Neutrophil (primary cell): ENCODE results near the gene JAM3.

ENCODE experiments used
- H3K27ac ChIP-seq: fragments of 200-600 bp; sonication (generic); 2 replicates; pipeline ENCODE4 v1.5.1; 2016; ENCODE audit warnings: mild to moderate bottlenecking, moderate library complexity
- H3K27me3 ChIP-seq: fragments of 200-600 bp; sonication (generic); 2 replicates; pipeline ENCODE4 v1.6.0; 2016; ENCODE audit warnings: mild to moderate bottlenecking
- H3K36me3 ChIP-seq: fragments of 200-600 bp; sonication (generic); 2 replicates; pipeline ENCODE4 v1.5.1; 2017
- H3K4me1 ChIP-seq, 2 experiments: fragments of 200-600 bp in 1 of 2; sonication (generic) in 1 of 2; 1 replicate in 1 of 2; 2 replicates in 1 of 2; pipeline versions ENCODE4 v1.5.1 to v1.6.1; 2013 to 2016; ENCODE audit warnings: low read depth in 1 of 2, low read length in 1 of 2, mild to moderate bottlenecking in 1 of 2, moderate library complexity in 1 of 2; ENCODE audit not compliant: control insufficient read depth in 1 of 2, insufficient read depth in 1 of 2
- H3K4me3 ChIP-seq, 2 experiments: fragments of 200-600 bp in 1 of 2; sonication (generic) in 1 of 2; 1 replicate in 1 of 2; 2 replicates in 1 of 2; pipeline ENCODE4 v1.5.1; 2013 to 2016; ENCODE audit warnings: low read depth in 1 of 2, low read length in 1 of 2, mild to moderate bottlenecking in 1 of 2, moderate library complexity in 1 of 2
- H3K9me3 ChIP-seq: fragments of 200-600 bp; sonication (generic); 2 replicates; pipeline ENCODE4 v1.5.1; 2016
- TF ChIP-seq, protein P1 (sequence below): fragments of 200-600 bp; sonication (generic); IDR thresholded peaks from 2 replicates; pipeline ENCODE4 v1.5.1; 2016; ENCODE audit warnings: antibody characterized with exemption

Gene JAM3

DNA sequence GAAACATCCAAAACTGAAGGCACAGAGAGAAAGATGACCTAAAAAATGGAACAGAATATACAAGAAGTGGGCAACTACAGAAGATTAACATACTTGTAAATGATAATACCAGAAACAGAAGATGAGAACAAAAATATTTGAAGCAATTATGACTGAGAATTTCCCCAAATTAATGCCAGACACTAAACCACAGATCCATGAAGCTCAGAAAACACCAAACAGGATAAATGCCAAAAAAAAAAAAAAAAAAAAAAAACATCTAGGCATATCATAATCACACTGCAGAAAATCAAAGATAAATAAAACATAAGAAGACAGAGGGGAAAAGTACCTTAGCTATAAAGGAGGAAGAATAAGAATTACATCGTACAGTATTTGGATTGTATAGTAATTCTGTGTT, 65.3 kb downstream of the JAM3 start:
- H3K4me1 ChIP-seq = no peaks in the 10 kb centered on the region
- H3K27ac ChIP-seq = no peak overlapping the region
- no peaks in the 10 kb centered on the region for H3K27me3 ChIP-seq
- H3K4me3 ChIP-seq = no peak overlapping the region
- H3K36me3 ChIP-seq = no peaks in the 10 kb centered on the region
- TF ChIP-seq, protein P1, sequence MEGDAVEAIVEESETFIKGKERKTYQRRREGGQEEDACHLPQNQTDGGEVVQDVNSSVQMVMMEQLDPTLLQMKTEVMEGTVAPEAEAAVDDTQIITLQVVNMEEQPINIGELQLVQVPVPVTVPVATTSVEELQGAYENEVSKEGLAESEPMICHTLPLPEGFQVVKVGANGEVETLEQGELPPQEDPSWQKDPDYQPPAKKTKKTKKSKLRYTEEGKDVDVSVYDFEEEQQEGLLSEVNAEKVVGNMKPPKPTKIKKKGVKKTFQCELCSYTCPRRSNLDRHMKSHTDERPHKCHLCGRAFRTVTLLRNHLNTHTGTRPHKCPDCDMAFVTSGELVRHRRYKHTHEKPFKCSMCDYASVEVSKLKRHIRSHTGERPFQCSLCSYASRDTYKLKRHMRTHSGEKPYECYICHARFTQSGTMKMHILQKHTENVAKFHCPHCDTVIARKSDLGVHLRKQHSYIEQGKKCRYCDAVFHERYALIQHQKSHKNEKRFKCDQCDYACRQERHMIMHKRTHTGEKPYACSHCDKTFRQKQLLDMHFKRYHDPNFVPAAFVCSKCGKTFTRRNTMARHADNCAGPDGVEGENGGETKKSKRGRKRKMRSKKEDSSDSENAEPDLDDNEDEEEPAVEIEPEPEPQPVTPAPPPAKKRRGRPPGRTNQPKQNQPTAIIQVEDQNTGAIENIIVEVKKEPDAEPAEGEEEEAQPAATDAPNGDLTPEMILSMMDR = no peak
- no peaks in the 10 kb centered on the region for H3K9me3 ChIP-seq

DNA sequence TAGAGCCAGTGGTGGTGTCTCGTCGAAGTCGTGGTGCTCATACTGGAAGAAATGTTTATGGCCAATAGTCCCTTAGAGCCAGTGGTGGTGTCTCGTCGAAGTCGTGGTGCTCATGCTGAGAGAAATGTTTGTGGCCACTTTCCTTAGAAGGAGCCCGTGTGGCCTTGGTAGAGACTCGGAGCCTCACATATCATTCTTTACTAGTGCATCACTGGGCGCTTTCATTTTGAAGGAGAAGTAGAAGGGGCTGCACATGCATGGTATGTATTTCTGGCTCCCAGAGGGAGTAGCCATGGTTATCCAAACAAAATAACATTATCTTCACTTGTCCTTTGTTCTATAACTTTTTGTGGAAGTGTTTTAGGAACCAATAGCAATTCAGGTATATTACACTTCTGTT, 69.5 kb downstream of the JAM3 start:
- TF ChIP-seq, protein P1 = no peak
- H3K4me1 ChIP-seq = no peaks in the 10 kb centered on the region

DNA sequence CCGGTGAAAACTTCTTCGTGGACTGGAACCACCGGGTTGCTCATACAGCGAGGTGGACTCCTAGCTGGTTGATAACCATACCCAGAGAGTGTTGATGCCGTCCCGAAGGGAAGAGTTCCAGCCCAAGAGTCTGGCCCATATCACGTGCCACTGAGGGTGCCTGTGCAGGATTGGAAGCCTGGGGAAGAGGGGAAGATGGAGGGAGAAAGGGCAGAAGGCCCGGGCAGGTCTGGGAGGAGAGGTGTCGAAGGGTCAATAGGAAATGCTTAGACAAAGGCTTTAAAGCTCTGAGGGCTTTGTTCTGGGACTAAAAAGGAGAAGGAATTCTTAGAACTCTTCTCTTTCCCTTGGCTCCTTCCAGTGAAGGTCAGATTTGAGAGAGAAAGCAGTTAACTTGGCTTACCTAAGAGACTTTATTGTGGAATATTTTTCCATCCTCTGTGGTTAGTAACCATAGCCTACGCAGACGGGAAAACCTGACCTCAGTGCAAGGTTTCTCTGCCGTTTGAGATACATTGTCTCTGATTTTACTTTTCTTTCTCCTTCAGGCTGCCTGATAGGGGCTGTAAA, 70.5 kb downstream of the JAM3 start:
- no peaks in the 10 kb centered on the region for H3K9me3 ChIP-seq

More for the DNA sequence above, 69.5 kb downstream of the JAM3 start:
- H3K27ac ChIP-seq = no peak overlapping the region
- H3K4me3 ChIP-seq = no peak overlapping the region
- H3K36me3 ChIP-seq = no peaks in the 10 kb centered on the region
- no peaks in the 10 kb centered on the region for H3K9me3 ChIP-seq
- no peaks in the 10 kb centered on the region for H3K27me3 ChIP-seq

DNA sequence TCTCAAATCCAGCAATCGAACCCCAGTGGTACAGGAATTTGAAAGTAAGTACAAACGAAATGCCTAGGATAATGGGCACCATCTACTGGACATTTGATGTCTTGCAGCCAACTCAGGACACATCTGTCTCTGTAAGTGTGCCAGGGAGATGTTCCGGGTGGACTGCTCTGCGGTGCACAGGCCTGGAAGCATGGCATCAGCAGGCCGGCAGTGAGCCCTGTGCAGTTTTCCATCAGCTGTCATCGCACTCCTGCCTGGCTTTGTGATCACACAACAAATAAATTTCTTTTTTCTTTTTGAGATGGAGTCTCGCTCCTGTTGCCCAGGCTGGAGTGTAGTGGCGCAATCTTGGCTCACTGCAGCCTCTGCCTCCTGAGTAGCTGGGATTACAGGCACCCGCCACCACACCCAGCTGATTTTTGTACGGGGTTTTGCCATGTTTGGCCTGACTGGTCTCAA, 71.0 kb downstream of the JAM3 start:
- H3K27me3 ChIP-seq = no peaks in the 10 kb centered on the region
- TF ChIP-seq, protein P1 = no peak
- H3K27ac ChIP-seq = no peak overlapping the region
- H3K4me3 ChIP-seq = no peak overlapping the region
- H3K36me3 ChIP-seq = no peaks in the 10 kb centered on the region
- H3K9me3 ChIP-seq = no peaks in the 10 kb centered on the region
- H3K4me1 ChIP-seq = no peaks in the 10 kb centered on the region

More for the DNA sequence above, 70.5 kb downstream of the JAM3 start:
- Histone ChIP-seq H3K27me3 (no peaks in the 10 kb centered on the region), H3K27ac (no peak overlapping the region), H3K4me1 (no peaks in the 10 kb centered on the region), H3K36me3 (no peaks in the 10 kb centered on the region), H3K4me3 (no peak overlapping the region)
- TF ChIP-seq, protein P1 = no peak

DNA sequence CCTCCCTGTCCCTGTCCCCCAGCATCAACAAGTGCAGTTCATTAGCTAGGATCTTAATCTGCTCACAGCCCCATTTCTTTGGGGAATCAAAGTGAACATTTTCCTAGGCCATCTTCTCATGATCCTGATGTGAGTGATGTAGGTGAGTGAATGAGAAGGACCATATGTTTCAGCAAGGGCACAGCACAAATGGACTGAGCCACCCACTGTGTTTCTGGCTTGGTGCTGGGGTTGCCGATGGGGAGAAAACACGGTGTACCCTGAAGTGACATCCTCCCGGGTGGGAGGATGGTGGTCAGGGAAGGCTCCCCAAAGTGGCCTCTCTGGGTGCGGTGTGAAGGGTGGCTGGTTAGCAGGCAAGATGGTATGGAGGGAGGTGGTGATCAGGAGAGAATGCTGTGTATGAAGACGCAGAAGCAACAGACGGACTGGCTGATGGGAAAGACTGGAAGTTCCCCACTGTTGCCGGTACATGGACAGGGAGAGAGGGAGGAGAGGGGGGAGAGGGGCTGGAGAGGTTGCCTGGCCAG, 72.2 kb downstream of the JAM3 start:
- H3K9me3 ChIP-seq = no peaks in the 10 kb centered on the region
- H3K36me3 ChIP-seq = no peaks in the 10 kb centered on the region
- H3K27me3 ChIP-seq = no peaks in the 10 kb centered on the region
- H3K27ac ChIP-seq = no peak overlapping the region
- no peak overlapping the region for H3K4me3 ChIP-seq
- no peaks in the 10 kb centered on the region for H3K4me1 ChIP-seq
- TF ChIP-seq, protein P1 = no peak
